ENCODE data around the gene CDK2. TPM values are rescaled to one million over a fixed set of nuclear protein-coding genes. Genes with fewer than 3 reads are reported as not detected.

CDK2 gene
- total and polyA plus RNA-seq, 2 of the 4 experiments (the other 2 are of a cell fraction): 42.5 to 61.7 TPM

GRCh38 chr12:55995366-55995765 is 28.7 kb downstream of the CDK2 start:
- no peak overlapping the region for H2BK5ac ChIP-seq (ENCODE audit: low read depth, low read length, poor library complexity, severe bottlenecking)
- no peak overlapping the region for H3K4ac ChIP-seq (ENCODE audit: low read depth, low read length)
- no peak overlapping the region for H3K27ac ChIP-seq (ENCODE audit: insufficient read depth, low read length)
- H3K9me3 ChIP-seq (ENCODE audit: control insufficient read depth, insufficient read depth, low read length): no peaks in the 10 kb centered on the region
- H3K4me2 ChIP-seq (ENCODE audit: low read depth, low read length): no peak overlapping the region
- no peak overlapping the region for H3K4me3 ChIP-seq (ENCODE audit: insufficient read depth, low read depth, low read length)
- H3K9ac ChIP-seq (ENCODE audit: low read depth, low read length): no peak overlapping the region
- no peak overlapping the region for H4K91ac ChIP-seq (ENCODE audit: insufficient read depth, low read depth, low read length)
- H2BK15ac ChIP-seq (ENCODE audit: low read depth, low read length): no peak overlapping the region
- no peak overlapping the region for H2AK5ac ChIP-seq (ENCODE audit: low read depth, low read length)
- peaks cover 29% of the 10 kb centered on the region for H3K36me3 ChIP-seq (ENCODE audit: control insufficient read depth, insufficient read depth, low read length)
- dilution Hi-C loops (cut with HindIII; ENCODE audit: low sequenced_read_pairs, unreplicated experiment): no loop called here
- H3K56ac ChIP-seq (ENCODE audit: extremely low read depth, insufficient read depth, low read length): no peak overlapping the region
- intact Hi-C loops (cut with micrococcal nuclease): loop anchor here (10.0 kb wide), 1 partner anchor 109 kb away; the partner anchor contains the start of gene PA2G4
- H4K8ac ChIP-seq (ENCODE audit: low read depth in 2 of 2, low read length in 2 of 2): no peak overlapping the region
- H3K27me3 ChIP-seq (ENCODE audit: control insufficient read depth, insufficient read depth, low read length): no peaks in the 10 kb centered on the region
- H3K23ac ChIP-seq (ENCODE audit: low read depth, low read length): no peak overlapping the region
- no peak overlapping the region for H4K5ac ChIP-seq (ENCODE audit: low read depth, low read length)
- no peak overlapping the region for H2AK9ac ChIP-seq (replicated peaks; ENCODE audit: low read depth, low read length, poor library complexity)
- peaks cover 5 to 16% of the 10 kb centered on the region in 2 experiments for H3K79me1 ChIP-seq (ENCODE audit: low read depth in 1 of 2, low read length in 2 of 2)
- H3K14ac ChIP-seq (replicated peaks; ENCODE audit: low read depth, low read length): no peak overlapping the region
- in situ Hi-C loops (cut with MboI; ENCODE audit: low sequenced_read_pairs): loop anchor here (5.0 kb wide), 1 partner anchor 42 kb away; no protein-coding TSS in a partner anchor
- no peak for DNase-seq
- peaks cover 4% of the 10 kb centered on the region for H3K4me1 ChIP-seq (ENCODE audit: control insufficient read depth, insufficient read depth, low read length)
- 100% methylated on average over 3 of the region's 8 CpGs; no CpG with 5 or more reads in 1 of the 2 experiments for WGBS, 2 experiments (ENCODE audit: extremely low coverage in 2 of 2, insufficient read length in 1 of 2)
- no peak for ATAC-seq (ENCODE audit: low read depth)
- no peaks in the 10 kb centered on the region for H3K9me1 ChIP-seq (ENCODE audit: insufficient read depth, low read length)
- H4K20me1 ChIP-seq (ENCODE audit: insufficient read depth, low read length): no peaks in the 10 kb centered on the region; the same call in 1 of the 2 replicates
- POLR2A ChIA-PET (ENCODE audit: unreplicated experiment): no interaction called here
- H2BK120ac ChIP-seq (ENCODE audit: low read depth, low read length): no peak overlapping the region
- H2AFZ ChIP-seq (replicated peaks; ENCODE audit: low read length, poor library complexity): no peak overlapping the region
- no peak for TF ChIP-seq MXI1 (IDR thresholded peaks at IDR 0.05; ENCODE audit: borderline replicate concordance, low read depth, low read length)
- H3K18ac ChIP-seq (ENCODE audit: low read depth, low read length): no peak overlapping the region
- no peak overlapping the region for H2BK20ac ChIP-seq (ENCODE audit: low read depth, low read length)
- BruUV-seq (replicated peaks): no TSS peak
- CTCF ChIA-PET: interaction anchor here (1.0 to 1.8 kb wide), 5 partner anchors 12 to 35 kb away, joined by 3 to 8 read pairs (median 4); no protein-coding TSS in a partner anchor
